GM12864 (cell line): ENCODE data around the gene SLC39A2.

Experiments
- DNase-seq: peaks from one replicate; pipeline ENCODE4 v3.0.0-alpha.2; 2011; ENCODE audit warnings: low read depth
- H3K4me3 ChIP-seq: 2 replicates; pipeline ENCODE4 v1.5.1; 2011; ENCODE audit warnings: mild to moderate bottlenecking, low read depth, low read length, control low read depth
- CTCF ChIP-seq: IDR thresholded peaks from 2 replicates; pipeline ENCODE4 v1.5.1; 2011; ENCODE audit warnings: low read depth, mild to moderate bottlenecking, moderate library complexity, low read length, control low read depth, inconsistent platforms; ENCODE audit errors: missing control alignments

SLC39A2 gene

GRCh38 chr14:21049271-21049673, 50.2 kb downstream of the SLC39A2 start:
- no peak overlapping the region for H3K4me3 ChIP-seq
- no peak for DNase-seq
- TF ChIP-seq CTCF, result no peak

GRCh38 chr14:21050597-21050996, 51.5 kb downstream of the SLC39A2 start:
- DNase-seq, result no peak
- H3K4me3 ChIP-seq, result no peak overlapping the region
- TF ChIP-seq CTCF, result no peak
